Neural crest cell (in vitro differentiated cells): ENCODE results near the gene SRSF1. TPM values are rescaled to one million over a fixed set of nuclear protein-coding genes. Genes with fewer than 3 reads are reported as not detected.

ENCODE experiments used
- DNase-seq: peaks from one replicate; pipeline ENCODE4 v3.0.0; 2021; ENCODE audit warnings: low read depth, mixed read lengths, low spot score
- H3K27ac Mint-ChIP-seq: one replicate; pipeline ENCODE4 v1.8.0; 2021; ENCODE audit warnings: mild to moderate bottlenecking, mixed read lengths; ENCODE audit not compliant: unreplicated experiment
- H3K27me3 Mint-ChIP-seq: 2 replicates; pipeline ENCODE4 v1.8.0; 2021; ENCODE audit warnings: low read depth, mild to moderate bottlenecking, mixed read lengths
- H3K36me3 Mint-ChIP-seq: 2 replicates; pipeline ENCODE4 v1.8.0; 2021; ENCODE audit warnings: low read depth, mild to moderate bottlenecking, mixed read lengths
- H3K4me1 Mint-ChIP-seq: 2 replicates; pipeline ENCODE4 v1.8.0; 2021; ENCODE audit warnings: mixed read lengths
- H3K4me3 Mint-ChIP-seq: one replicate; pipeline ENCODE4 v1.8.0; 2021; ENCODE audit warnings: mild to moderate bottlenecking, mixed read lengths
- H3K9me3 Mint-ChIP-seq: 2 replicates; pipeline ENCODE4 v1.8.0; 2021; ENCODE audit warnings: mixed read lengths
- CTCF ChIP-seq: fragments of 200-600 bp; sonication (generic); conservative IDR thresholded peaks from 2 replicates; pipeline ENCODE4 v1.5.0; 2021; ENCODE audit warnings: antibody characterized with exemption, mild to moderate bottlenecking
- total RNA-seq: library from RNA; stranded (reverse); gene quantifications from 2 replicates; pipeline ENCODE4 v1.2.1, GENCODE V29; 2021

Gene SRSF1
- total RNA-seq, 1 donor from 2014 or later = 548 TPM

GRCh38 chr17:57997085-57997809 lies 9.8 kb downstream of the SRSF1 start:
- peaks cover 5% of the 10 kb centered on the region for H3K36me3 Mint-ChIP-seq
- DNase-seq = no peak
- H3K4me1 Mint-ChIP-seq = peaks cover 76% of the 10 kb centered on the region
- H3K27me3 Mint-ChIP-seq = no peaks in the 10 kb centered on the region
- H3K27ac Mint-ChIP-seq = no peak overlapping the region
- no peaks in the 10 kb centered on the region for H3K9me3 Mint-ChIP-seq
- no peak for TF ChIP-seq CTCF
- H3K4me3 Mint-ChIP-seq = no peak overlapping the region

GRCh38 chr17:57995076-57995956 lies 11.7 kb downstream of the SRSF1 start:
- H3K36me3 Mint-ChIP-seq = peaks cover 3% of the 10 kb centered on the region
- H3K4me3 Mint-ChIP-seq = peak overlapping the region; percentile 13
- peak; percentile 77 for TF ChIP-seq CTCF
- peaks cover 79% of the 10 kb centered on the region for H3K4me1 Mint-ChIP-seq
- peak overlapping the region; percentile 20 for H3K27ac Mint-ChIP-seq
- H3K9me3 Mint-ChIP-seq = no peaks in the 10 kb centered on the region
- peak; percentile 45 for DNase-seq
- no peaks in the 10 kb centered on the region for H3K27me3 Mint-ChIP-seq

GRCh38 chr17:57994436-57994835 lies 12.6 kb downstream of the SRSF1 start:
- peak overlapping the region; percentile 24 for H3K27ac Mint-ChIP-seq
- peaks cover 4% of the 10 kb centered on the region for H3K27me3 Mint-ChIP-seq
- H3K4me3 Mint-ChIP-seq = peak overlapping the region; percentile 72
- peaks cover 78% of the 10 kb centered on the region for H3K4me1 Mint-ChIP-seq
- no peak for DNase-seq
- no peaks in the 10 kb centered on the region for H3K9me3 Mint-ChIP-seq
- TF ChIP-seq CTCF = no peak
- peaks cover 3% of the 10 kb centered on the region for H3K36me3 Mint-ChIP-seq

- no peak for DNase-seq
- peaks cover 2% of the 10 kb centered on the region for H3K36me3 Mint-ChIP-seq
- peak overlapping the region; percentile 72 for H3K4me3 Mint-ChIP-seq
- peaks cover 80% of the 10 kb centered on the region for H3K4me1 Mint-ChIP-seq
- H3K27me3 Mint-ChIP-seq = peaks cover 9% of the 10 kb centered on the region
- peak overlapping the region; percentile 80 for H3K27ac Mint-ChIP-seq
- H3K9me3 Mint-ChIP-seq = no peaks in the 10 kb centered on the region
- no peak for TF ChIP-seq CTCF
Observed at GRCh38 chr17:57993471-57994365, 13.3 kb downstream of the SRSF1 start.

- H3K36me3 Mint-ChIP-seq = peaks cover 6% of the 10 kb centered on the region
- H3K9me3 Mint-ChIP-seq = no peaks in the 10 kb centered on the region
- H3K4me1 Mint-ChIP-seq = peaks cover 79% of the 10 kb centered on the region
- no peak for TF ChIP-seq CTCF
- DNase-seq = no peak
- H3K27ac Mint-ChIP-seq = no peak overlapping the region
- H3K27me3 Mint-ChIP-seq = peaks cover 19% of the 10 kb centered on the region
- peak overlapping the region; percentile 62 for H3K4me3 Mint-ChIP-seq
Observed at GRCh38 chr17:57991537-57991936, 15.5 kb downstream of the SRSF1 start.
